ENCODE data around the gene MRPL52. TPM values are rescaled to one million over a fixed set of nuclear protein-coding genes. Genes with fewer than 3 reads are reported as not detected.

The MRPL52 gene
- total and polyA plus RNA-seq, 2 of the 13 experiments (the other 11 are each of a cell fraction or from before 2014, with no cell fraction given), result 118 to 329 TPM

DNA sequence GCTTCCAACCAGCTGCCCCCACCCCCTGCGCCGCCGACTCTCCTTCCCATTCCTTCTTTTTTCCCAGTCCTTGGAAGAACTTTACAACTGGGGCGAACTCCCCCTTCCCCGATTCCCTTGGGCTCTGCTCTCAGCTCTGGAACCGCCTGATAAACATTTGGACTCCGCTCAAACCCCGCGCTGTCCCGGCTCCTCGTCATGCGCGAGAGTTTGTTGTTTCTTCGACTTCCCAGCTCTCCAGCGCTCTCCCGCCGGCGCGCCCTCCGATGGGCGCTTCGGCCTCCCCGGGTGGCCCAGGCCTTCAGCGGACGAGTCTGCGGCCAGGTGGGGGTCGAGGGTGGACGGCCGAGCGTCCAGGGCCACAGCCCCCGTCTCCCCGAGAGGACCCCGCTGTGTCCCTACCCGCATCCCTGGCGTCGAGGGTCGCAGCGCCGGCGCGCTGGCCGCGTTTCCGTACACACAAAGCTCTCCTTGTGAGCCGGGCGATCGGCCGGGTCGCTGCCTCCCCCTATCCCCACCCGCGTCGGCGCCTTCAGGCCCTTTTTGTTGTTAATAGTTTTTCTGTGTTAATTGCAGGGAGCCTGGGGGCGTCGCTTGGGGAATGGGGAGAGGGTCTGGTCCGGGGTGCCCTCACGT is 7.5 kb downstream of the MRPL52 start (continued):
- TF ChIP-seq, protein P1, sequence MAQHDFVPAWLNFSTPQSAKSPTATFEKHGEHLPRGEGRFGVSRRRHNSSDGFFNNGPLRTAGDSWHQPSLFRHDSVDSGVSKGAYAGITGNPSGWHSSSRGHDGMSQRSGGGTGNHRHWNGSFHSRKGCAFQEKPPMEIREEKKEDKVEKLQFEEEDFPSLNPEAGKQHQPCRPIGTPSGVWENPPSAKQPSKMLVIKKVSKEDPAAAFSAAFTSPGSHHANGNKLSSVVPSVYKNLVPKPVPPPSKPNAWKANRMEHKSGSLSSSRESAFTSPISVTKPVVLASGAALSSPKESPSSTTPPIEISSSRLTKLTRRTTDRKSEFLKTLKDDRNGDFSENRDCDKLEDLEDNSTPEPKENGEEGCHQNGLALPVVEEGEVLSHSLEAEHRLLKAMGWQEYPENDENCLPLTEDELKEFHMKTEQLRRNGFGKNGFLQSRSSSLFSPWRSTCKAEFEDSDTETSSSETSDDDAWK (CRISPR knock-in tag; IDR thresholded peaks at IDR 0.05), result no peak
- no peak for TF ChIP-seq ZSCAN31 (CRISPR knock-in tag; IDR thresholded peaks at IDR 0.05; ENCODE audit: low read depth)
- TF ChIP-seq MYC (CRISPR knock-in tag; IDR thresholded peaks at IDR 0.05; ENCODE audit: borderline replicate concordance), result peak; percentile 38; the same call in 1 of the 2 replicates
- TF ChIP-seq ATF1 (CRISPR knock-in tag; IDR thresholded peaks at IDR 0.05), result no peak
- TF ChIP-seq NFIC (IDR thresholded peaks at IDR 0.05; ENCODE audit: low read length), result no peak
- TF ChIP-seq, protein P2, sequence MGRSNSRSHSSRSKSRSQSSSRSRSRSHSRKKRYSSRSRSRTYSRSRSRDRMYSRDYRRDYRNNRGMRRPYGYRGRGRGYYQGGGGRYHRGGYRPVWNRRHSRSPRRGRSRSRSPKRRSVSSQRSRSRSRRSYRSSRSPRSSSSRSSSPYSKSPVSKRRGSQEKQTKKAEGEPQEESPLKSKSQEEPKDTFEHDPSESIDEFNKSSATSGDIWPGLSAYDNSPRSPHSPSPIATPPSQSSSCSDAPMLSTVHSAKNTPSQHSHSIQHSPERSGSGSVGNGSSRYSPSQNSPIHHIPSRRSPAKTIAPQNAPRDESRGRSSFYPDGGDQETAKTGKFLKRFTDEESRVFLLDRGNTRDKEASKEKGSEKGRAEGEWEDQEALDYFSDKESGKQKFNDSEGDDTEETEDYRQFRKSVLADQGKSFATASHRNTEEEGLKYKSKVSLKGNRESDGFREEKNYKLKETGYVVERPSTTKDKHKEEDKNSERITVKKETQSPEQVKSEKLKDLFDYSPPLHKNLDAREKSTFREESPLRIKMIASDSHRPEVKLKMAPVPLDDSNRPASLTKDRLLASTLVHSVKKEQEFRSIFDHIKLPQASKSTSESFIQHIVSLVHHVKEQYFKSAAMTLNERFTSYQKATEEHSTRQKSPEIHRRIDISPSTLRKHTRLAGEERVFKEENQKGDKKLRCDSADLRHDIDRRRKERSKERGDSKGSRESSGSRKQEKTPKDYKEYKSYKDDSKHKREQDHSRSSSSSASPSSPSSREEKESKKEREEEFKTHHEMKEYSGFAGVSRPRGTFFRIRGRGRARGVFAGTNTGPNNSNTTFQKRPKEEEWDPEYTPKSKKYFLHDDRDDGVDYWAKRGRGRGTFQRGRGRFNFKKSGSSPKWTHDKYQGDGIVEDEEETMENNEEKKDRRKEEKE (IDR thresholded peaks at IDR 0.05), result no peak
- TF ChIP-seq, protein P3, sequence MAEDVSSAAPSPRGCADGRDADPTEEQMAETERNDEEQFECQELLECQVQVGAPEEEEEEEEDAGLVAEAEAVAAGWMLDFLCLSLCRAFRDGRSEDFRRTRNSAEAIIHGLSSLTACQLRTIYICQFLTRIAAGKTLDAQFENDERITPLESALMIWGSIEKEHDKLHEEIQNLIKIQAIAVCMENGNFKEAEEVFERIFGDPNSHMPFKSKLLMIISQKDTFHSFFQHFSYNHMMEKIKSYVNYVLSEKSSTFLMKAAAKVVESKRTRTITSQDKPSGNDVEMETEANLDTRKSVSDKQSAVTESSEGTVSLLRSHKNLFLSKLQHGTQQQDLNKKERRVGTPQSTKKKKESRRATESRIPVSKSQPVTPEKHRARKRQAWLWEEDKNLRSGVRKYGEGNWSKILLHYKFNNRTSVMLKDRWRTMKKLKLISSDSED (CRISPR knock-in tag; IDR thresholded peaks at IDR 0.05), result 0 out of 2 replicates have a peak, but pooled peaks have one; percentile 68
- no peak for TF ChIP-seq ZNF232 (CRISPR knock-in tag; IDR thresholded peaks at IDR 0.05; ENCODE audit: borderline replicate concordance)
- peak; percentile 23; the same call in 1 of the 2 replicates for TF ChIP-seq NFKB2 (CRISPR knock-in tag; IDR thresholded peaks at IDR 0.05; ENCODE audit: borderline replicate concordance)
- no peak for TF ChIP-seq EED (CRISPR knock-in tag; IDR thresholded peaks at IDR 0.05)
- peak; percentile 90 for TF ChIP-seq ZNF891 (CRISPR knock-in tag; IDR thresholded peaks at IDR 0.05)
- TF ChIP-seq, protein P4, sequence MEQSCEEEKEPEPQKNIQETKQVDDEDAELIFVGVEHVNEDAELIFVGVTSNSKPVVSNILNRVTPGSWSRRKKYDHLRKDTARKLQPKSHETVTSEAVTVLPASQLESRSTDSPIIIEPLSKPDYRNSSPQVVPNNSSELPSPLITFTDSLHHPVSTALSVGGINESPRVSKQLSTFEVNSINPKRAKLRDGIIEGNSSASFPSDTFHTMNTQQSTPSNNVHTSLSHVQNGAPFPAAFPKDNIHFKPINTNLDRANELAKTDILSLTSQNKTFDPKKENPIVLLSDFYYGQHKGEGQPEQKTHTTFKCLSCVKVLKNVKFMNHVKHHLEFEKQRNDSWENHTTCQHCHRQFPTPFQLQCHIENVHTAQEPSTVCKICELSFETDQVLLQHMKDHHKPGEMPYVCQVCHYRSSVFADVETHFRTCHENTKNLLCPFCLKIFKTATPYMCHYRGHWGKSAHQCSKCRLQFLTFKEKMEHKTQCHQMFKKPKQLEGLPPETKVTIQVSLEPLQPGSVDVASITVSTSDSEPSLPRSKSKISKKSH (CRISPR knock-in tag; IDR thresholded peaks at IDR 0.05; ENCODE audit: borderline replicate concordance), result peak; percentile 94; the same call in 1 of the 2 replicates
- TF ChIP-seq, protein P5, sequence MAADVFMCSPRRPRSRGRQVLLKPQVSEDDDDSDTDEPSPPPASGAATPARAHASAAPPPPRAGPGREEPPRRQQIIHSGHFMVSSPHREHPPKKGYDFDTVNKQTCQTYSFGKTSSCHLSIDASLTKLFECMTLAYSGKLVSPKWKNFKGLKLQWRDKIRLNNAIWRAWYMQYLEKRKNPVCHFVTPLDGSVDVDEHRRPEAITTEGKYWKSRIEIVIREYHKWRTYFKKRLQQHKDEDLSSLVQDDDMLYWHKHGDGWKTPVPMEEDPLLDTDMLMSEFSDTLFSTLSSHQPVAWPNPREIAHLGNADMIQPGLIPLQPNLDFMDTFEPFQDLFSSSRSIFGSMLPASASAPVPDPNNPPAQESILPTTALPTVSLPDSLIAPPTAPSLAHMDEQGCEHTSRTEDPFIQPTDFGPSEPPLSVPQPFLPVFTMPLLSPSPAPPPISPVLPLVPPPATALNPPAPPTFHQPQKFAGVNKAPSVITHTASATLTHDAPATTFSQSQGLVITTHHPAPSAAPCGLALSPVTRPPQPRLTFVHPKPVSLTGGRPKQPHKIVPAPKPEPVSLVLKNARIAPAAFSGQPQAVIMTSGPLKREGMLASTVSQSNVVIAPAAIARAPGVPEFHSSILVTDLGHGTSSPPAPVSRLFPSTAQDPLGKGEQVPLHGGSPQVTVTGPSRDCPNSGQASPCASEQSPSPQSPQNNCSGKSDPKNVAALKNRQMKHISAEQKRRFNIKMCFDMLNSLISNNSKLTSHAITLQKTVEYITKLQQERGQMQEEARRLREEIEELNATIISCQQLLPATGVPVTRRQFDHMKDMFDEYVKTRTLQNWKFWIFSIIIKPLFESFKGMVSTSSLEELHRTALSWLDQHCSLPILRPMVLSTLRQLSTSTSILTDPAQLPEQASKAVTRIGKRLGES (CRISPR knock-in tag; IDR thresholded peaks at IDR 0.05; ENCODE audit: borderline replicate concordance), result 0 out of 2 replicates have a peak, but pooled peaks have one; percentile 1
- no peak for TF ChIP-seq ADNP (CRISPR knock-in tag; IDR thresholded peaks at IDR 0.05)
- TF ChIP-seq ZKSCAN5 (CRISPR knock-in tag; IDR thresholded peaks at IDR 0.05), result no peak
- TF ChIP-seq ARNT2 (CRISPR knock-in tag; IDR thresholded peaks at IDR 0.05; ENCODE audit: low read depth), result peak; percentile 91
- no peak for TF ChIP-seq CENPX (CRISPR knock-in tag; IDR thresholded peaks at IDR 0.05)
- peak; percentile 79; the same call in 1 of the 2 replicates for TF ChIP-seq ZNF136 (CRISPR knock-in tag; IDR thresholded peaks at IDR 0.05; ENCODE audit: low read depth)

Measured in HepG2 (cell line).